Activated T-cell treated with anti-CD3 and anti-CD28 coated beads, Interleukin-2, amount 50 U/mL, for 4 hours (primary cell): ENCODE data around the gene ESPNL. TPM values are rescaled to one million over a fixed set of nuclear protein-coding genes. Genes with fewer than 3 reads are reported as not detected.

Source experiments
- ATAC-seq, 2 donors: fragments of 200-7000 bp; cut with Tn5 transposase; one replicate each; pipeline ENCODE4 v1.10.0; 2021
- DNase-seq: peaks from one replicate; pipeline ENCODE4 v3.0.0-alpha.2; 2020
- H3K27me3 Mint-ChIP-seq: one replicate; pipeline ENCODE4 v1.8.0; 2021; ENCODE audit warnings: low read depth, mixed read lengths
- H3K36me3 Mint-ChIP-seq: one replicate; pipeline ENCODE4 v1.8.0; 2022; ENCODE audit warnings: mixed read lengths; ENCODE audit not compliant: insufficient read depth
- H3K4me1 Mint-ChIP-seq: one replicate; pipeline ENCODE4 v1.8.0; 2021; ENCODE audit warnings: low read depth, mixed read lengths
- H3K4me3 Mint-ChIP-seq: one replicate; pipeline ENCODE4 v1.8.0; 2021; ENCODE audit warnings: mild to moderate bottlenecking, moderate library complexity, mixed read lengths
- H3K9me3 Mint-ChIP-seq: one replicate; pipeline ENCODE4 v1.8.0; 2021; ENCODE audit warnings: mixed read lengths
- total RNA-seq, 3 donors: library from RNA; stranded (reverse); gene quantifications; one replicate each; pipeline ENCODE4 v1.2.1, GENCODE V29; 2021

The ESPNL gene
- total RNA-seq, 3 donors from 2014 or later: 0.08 to 0.35 (median 0.14) TPM

DNA sequence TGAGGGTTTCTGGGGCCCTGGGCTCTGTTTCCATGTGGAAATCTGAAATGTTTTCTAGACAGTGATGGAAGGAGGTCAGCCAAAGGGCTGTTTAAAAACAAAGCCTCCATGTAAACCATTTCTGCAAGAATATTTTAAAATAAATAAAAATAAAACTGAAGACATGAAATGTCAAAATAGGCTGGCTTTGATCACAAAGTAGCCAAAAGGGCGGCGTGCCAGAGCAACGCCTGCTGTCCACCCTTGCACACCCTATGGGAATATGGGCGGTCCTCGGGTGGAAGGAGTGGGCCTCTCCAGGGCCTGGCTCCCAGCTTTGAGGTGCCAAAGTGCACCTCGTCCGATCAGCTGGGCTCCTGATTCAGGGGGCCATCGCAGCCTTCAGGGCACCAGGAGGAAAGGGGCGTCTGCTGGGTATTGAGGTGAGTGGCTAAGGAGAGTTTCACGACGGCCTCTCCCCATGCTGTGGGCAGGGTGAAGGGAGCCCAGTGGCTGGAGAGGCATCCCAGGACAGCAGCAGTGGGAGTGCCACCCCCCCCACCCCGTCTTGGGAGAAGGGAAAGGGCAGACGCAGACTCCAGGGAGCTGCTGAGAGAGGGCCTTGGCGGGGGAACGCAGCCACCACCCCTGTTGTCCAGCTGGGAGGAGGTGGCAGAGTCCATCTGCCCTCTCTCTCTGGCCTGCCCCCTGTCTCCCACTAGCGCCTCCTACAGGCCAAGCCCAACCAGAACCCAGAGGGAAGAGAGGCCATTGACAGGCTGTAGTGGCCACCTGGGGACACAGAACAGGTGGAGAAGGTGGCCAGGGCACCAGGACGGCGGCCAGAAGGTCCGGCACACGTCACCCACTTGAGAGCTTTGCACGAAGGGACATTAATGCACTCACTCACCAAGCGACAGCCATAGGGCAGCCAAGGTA is 52.9 kb downstream of the ESPNL start:
- DNase-seq: no peak
- Mint-ChIP-seq H3K4me1 (no peaks in the 10 kb centered on the region), H3K9me3 (no peaks in the 10 kb centered on the region), H3K27me3 (no peaks in the 10 kb centered on the region), H3K4me3 (no peak overlapping the region), H3K36me3 (no peaks in the 10 kb centered on the region)
- ATAC-seq: no peak

DNA sequence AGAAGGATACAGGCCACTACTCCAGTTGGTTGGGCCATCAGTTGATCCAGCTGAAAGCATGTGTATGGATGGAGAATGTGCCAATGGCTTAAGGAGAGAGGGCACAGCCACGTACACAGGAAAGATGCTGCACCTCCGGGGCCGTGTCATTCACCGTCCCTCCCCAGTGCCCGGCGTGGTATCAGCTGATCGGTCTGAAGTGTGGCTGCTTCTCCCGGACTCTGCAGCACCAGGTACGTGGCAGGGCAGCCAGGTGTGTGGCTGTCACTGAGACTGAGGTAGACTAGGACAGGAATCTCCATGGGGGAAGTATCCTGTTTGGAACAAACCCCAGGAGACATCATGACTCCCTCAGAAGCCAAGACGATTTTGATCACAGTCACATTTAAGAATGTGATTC is 54.4 kb downstream of the ESPNL start:
- Mint-ChIP-seq H3K4me3 (no peak overlapping the region), H3K4me1 (peaks cover 4% of the 10 kb centered on the region), H3K36me3 (no peaks in the 10 kb centered on the region), H3K27me3 (peaks cover 6% of the 10 kb centered on the region), H3K9me3 (no peaks in the 10 kb centered on the region)
- DNase-seq (no peak), ATAC-seq (no peak)

DNA sequence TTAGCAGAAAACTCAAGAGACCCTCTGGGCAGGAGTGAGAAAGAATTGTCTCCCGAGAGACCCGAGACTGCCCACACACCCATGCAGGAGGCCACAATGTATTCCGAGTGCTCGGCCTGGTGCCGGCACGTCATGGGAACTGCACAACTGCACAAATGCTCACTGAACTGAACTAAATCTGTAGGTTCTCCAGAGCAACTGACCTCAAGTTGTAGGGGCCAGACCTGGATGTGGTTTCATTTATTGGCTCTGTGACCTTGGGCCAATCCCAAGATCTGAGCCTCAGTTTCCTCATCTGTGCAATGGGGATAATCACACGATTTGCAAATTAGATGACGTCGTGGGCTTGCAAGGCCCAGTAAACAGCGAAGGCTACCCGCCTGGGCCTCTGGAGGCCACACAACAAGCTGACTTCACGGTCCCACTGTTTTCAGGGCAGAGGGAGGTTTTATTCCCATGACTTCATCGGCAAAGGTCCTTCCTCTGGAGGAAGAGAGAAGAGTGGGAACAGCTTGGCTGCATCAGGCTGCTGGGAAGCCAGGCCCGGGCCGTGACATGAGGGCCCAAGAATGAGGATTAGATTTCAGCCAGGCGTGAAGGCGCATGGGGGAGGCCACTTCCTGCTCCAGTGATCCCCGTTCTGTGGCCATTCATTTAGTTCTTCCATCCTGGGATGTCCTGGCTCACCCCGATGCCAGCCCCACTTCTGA is 55.1 kb downstream of the ESPNL start:
- ATAC-seq (no peak), DNase-seq (no peak)
- Mint-ChIP-seq H3K27me3 (peaks cover 13% of the 10 kb centered on the region), H3K4me3 (no peak overlapping the region), H3K9me3 (no peaks in the 10 kb centered on the region), H3K36me3 (no peaks in the 10 kb centered on the region), H3K4me1 (peaks cover 8% of the 10 kb centered on the region)

DNA sequence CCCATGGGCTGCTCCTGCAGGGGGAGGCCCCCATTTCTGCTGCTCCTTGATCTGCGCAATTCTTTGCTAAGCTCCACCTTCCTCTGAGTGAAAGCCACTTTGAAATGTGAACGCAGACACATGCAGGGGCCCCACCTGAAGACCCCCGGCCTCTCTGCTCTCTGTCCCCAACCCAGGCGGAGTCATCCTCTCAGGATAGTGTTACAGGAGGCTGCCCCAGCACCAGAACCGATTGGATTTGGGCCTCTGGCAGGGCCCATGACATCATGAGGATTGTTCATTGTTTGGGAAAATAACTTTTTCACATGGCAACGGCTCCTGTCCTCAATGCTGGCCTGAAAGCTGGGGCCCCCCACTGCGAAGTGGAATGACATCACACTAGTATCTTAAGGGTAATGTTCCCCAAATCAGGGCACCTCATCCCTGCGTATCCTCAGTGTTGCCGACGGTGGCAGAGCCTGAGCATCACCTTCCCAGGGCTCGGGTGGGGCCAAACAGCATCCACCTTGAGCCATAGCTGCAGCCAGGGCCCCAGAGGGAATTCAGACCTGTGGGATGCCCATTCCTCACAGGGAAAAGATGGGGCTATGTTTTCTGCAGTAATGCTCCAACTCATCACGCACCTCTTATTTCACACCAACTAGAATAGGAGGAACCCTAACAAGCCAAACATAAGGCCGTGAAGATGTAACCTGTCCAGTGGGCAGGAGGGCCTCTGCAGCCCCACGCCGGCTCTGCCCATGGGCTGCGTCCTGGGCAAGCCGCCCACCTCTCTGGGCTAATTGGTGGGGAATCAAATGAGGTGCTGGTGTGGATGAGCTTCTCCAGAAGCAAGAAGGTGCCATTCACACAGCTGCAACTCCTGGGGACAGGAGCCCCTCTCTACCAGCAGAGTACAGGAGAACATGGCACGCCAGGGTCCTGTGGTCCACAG is 55.9 kb downstream of the ESPNL start:
- ATAC-seq (no peak), DNase-seq (no peak)
- H3K4me1 Mint-ChIP-seq: peaks cover 11% of the 10 kb centered on the region
- no peak overlapping the region for H3K4me3 Mint-ChIP-seq
- H3K9me3 Mint-ChIP-seq: no peaks in the 10 kb centered on the region
- H3K27me3 Mint-ChIP-seq: peaks cover 18% of the 10 kb centered on the region
- no peaks in the 10 kb centered on the region for H3K36me3 Mint-ChIP-seq

DNA sequence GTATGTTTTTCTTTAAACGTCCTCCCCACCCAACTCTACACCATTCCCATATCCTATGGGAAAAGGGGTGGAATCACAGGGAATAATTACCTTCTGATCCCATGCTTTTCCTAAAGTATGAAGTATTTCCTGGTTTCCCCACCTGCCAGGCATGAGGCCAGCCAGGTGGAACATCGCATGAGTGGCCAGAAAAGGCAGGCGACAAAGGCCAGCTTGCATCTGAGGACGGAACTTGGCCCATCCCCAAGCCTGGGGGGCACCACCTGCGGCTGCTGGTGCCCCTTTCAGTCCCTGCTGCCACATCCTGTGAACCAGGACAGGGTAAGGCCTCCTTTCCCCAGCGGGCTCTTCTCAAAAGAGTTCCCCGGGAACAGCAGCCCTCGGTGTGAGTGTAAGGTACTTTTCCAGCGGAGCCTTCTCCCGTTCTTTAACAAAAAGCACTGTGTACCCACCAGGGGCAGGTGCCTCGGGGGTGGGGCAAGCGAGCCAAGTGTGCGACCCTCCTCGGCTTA is 57.4 kb downstream of the ESPNL start:
- no peaks in the 10 kb centered on the region for H3K9me3 Mint-ChIP-seq
- no peak for DNase-seq
- no peak overlapping the region for H3K4me3 Mint-ChIP-seq
- no peaks in the 10 kb centered on the region for H3K36me3 Mint-ChIP-seq
- H3K27me3 Mint-ChIP-seq: peaks cover 22% of the 10 kb centered on the region
- H3K4me1 Mint-ChIP-seq: peaks cover 11% of the 10 kb centered on the region
- ATAC-seq: no peak

DNA sequence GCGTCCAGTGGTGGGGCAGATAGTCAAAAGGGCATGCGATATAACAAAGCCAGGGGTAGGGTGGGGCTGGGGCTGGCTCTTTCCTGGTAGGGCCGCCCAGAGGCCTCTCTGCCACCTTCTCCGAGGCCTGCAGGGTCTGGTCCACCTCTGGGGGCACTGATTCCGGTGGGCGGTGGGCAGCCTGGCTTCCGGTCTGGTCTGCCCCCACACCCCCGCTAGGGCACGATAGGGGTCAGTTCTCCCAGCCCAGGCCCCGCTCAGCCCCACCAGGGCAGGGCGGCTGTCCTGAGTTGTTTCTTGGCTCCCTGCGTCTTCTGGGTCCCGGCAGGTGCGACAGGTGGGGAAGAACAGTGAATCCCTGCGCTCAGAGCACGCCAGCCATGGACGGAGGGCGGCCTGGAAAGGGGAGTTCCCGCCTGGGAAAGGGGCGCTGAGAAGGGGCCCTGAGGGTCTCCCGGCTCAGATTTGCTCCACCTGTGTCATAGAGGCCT is 57.9 kb downstream of the ESPNL start:
- Mint-ChIP-seq H3K4me1 (peaks cover 11% of the 10 kb centered on the region), H3K9me3 (no peaks in the 10 kb centered on the region), H3K27me3 (peaks cover 22% of the 10 kb centered on the region), H3K36me3 (no peaks in the 10 kb centered on the region), H3K4me3 (no peak overlapping the region)
- ATAC-seq (no peak), DNase-seq (no peak)

DNA sequence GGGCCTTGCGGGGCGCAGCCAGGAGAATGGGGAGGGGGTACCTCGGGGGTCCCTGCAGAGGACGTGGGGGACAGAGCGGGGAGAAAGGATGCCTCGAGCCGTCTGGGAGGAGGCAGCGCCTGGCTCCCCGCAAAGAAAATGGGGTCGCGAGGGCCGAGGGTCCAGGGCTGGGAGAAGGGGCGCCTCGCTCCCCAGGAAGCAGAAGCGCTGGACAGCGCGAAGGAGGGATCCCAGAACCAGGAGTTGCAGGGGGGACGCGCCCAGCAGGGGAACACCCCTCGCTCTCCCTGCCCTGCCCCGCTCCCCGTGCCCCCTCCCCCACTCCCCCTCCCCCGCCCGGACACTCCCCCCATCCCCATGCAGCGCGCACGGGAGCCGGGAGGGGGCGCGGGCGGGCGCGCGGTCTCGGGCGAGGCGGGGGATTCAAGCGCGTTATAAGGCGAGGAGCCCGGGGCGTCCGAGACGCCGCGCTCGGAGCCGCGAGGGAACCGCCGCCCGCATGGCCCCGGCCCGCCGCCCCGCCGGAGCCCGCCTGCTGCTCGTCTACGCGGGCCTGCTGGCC is 58.5 kb downstream of the ESPNL start, which contains the start of gene ERFE:
ERFE (plus strand) TSS at position 462 of the 562 bp plus-strand sequence; CDS start at position 500, 38 bp downstream.
- Mint-ChIP-seq H3K9me3 (no peaks in the 10 kb centered on the region), H3K4me3 (peak within 1 kb of the TSS; percentile 63), H3K36me3 (no peaks in the 10 kb centered on the region), H3K27me3 (peaks cover 22% of the 10 kb centered on the region), H3K4me1 (peaks cover 11% of the 10 kb centered on the region)
- ATAC-seq (peak; percentile 81 to 83), DNase-seq (peak; percentile 37)

DNA sequence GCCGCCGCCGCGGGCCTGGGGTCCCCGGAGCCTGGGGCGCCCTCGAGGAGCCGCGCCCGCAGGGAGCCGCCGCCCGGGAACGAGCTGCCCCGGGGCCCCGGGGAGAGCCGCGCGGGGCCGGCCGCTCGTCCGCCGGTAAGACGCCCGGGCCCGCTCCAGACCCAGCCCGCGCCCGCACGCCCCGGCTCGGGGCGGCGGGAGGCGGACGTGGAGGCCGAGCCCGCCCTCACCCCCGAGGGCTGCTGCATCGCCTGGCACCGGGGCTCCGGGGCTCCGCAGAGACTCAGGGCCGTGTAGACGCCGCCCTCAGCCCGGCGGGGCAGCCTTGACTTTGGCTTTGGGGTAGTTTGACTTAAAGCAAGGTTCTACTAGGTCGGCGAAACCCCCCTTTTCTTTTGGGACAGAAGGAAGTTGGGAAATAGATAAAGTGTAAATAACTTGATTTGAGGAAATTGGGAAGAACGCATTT is 59.0 kb downstream of the ESPNL start:
- H3K27me3 Mint-ChIP-seq: peaks cover 22% of the 10 kb centered on the region
- ATAC-seq: peak; percentile 62 to 71
- DNase-seq: no peak
- peaks cover 11% of the 10 kb centered on the region for H3K4me1 Mint-ChIP-seq
- H3K9me3 Mint-ChIP-seq: no peaks in the 10 kb centered on the region
- H3K36me3 Mint-ChIP-seq: no peaks in the 10 kb centered on the region
- H3K4me3 Mint-ChIP-seq: peak overlapping the region; percentile 63

DNA sequence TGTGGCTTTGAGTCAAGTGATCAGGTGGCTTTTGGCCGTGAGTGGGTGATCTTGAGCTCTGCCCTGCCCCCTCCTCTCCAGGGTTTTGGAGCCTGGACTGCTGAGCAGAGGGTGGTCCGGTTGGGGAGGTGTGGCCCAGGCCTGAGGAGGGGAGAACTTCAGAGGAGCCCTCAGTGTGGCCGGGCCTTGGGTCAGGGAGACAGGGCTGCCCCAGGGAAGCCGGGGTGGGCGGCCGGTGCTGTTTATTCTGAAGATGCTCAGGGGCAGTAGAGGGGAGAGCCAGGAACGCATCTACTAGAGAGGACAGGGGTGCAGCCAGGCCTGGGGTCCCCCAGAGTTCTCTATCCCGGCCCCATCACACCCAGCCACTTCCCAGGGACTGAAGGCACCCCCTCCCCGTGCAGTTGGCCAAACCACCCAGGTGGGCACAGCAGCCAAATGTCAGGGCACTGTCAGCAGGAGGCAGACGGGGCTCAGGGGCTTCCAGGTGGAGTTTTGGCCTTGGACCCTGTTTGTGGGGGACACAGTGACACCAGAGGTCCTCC is 59.6 kb downstream of the ESPNL start:
- peaks cover 27% of the 10 kb centered on the region for H3K27me3 Mint-ChIP-seq
- no peak for DNase-seq
- peaks cover 11% of the 10 kb centered on the region for H3K4me1 Mint-ChIP-seq

DNA sequence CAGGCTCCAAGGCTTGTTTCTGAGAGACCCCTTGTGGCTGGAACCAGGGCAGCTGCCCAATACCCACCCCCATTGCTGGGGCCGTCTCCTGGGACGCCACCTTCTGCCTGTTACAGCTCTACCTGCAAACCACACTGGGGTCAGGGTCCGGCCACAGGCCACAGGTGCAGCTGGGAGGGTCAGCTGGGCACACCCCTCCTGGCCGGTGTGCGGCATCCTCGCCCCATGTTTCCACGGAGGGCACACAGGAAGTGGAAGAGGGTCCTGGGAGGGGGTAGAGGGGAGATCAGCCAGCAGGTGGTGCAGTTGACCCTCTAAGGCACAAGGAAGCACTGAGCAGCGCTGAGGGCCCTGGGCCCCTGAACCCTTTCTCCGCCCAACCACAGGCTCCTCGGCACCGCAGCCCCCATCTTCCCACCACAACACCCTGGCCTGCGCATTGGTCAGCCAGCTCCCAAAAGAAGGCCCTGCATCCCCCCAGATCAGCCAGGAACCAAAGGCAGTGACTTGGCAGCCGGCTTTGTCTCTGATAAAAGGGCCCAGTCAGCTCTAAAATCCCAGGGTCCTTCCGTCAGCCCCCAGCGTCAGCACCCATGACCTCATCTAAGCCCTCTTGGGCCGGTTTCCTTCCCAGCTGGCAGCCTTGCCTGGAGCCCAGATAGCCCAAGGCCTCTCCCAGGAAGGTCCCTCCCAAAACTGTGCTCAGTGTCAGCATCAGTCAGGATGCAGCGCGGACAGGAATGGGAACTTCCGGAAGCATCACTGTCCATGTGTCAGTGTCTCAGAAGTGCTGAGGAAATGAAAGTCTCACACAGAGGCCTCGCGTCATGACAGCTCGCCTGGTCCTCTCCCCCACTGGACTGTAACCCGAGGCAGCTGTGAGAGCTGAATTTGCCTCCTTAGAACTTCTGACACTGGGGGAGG is 60.3 kb downstream of the ESPNL start:
- peak overlapping the region; percentile 29 for H3K4me3 Mint-ChIP-seq
- no peak for ATAC-seq

More for the DNA sequence above, 59.6 kb downstream of the ESPNL start:
- Mint-ChIP-seq H3K9me3 (no peaks in the 10 kb centered on the region), H3K4me3 (peak overlapping the region; percentile 63), H3K36me3 (no peaks in the 10 kb centered on the region)
- no peak for ATAC-seq

DNA sequence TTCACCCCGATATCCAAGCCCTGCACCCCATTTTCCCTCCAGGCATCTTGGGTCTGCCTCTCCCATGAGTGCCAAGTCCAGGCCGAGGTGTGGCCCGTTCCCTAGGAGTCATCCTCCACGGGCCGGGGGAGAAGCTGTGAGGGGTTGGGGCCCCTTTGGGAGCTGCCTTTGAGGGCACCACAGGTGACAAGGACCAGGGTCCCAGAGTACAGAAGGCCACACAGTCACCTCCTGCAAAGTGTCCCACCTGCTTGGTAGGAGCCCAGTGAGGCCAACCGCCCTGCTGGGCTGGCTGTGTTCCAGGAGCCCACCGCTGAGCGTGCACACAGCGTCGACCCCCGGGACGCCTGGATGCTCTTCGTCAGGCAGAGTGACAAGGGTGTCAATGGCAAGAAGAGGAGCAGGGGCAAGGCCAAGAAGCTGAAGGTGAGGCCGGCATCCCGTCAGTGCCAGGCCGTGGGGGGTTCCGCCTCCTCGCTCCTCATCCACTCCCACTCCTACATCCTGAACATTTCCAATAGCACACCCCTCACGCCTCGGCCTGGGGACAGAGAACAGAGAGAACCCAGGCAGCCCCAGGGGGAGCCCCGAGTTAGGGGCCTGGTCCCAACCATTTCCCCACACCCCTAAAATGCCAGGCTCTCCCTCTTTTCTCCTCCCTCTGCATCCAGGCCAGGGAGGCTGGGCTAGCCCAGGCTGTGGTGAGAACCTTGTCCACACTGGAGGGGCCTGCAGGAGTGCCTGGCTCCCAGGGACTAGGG is 61.3 kb downstream of the ESPNL start:
- H3K4me3 Mint-ChIP-seq: no peak overlapping the region
- H3K9me3 Mint-ChIP-seq: no peaks in the 10 kb centered on the region
- ATAC-seq: no peak
- peaks cover 11% of the 10 kb centered on the region for H3K4me1 Mint-ChIP-seq
- no peak for DNase-seq
- peaks cover 32% of the 10 kb centered on the region for H3K27me3 Mint-ChIP-seq
- H3K36me3 Mint-ChIP-seq: no peaks in the 10 kb centered on the region

More for the DNA sequence above, 60.3 kb downstream of the ESPNL start:
- no peaks in the 10 kb centered on the region for H3K9me3 Mint-ChIP-seq
- H3K27me3 Mint-ChIP-seq: peaks cover 32% of the 10 kb centered on the region
- no peaks in the 10 kb centered on the region for H3K36me3 Mint-ChIP-seq
- DNase-seq: no peak
- peaks cover 11% of the 10 kb centered on the region for H3K4me1 Mint-ChIP-seq
